ENCODE measurements around the gene PI4K2A.

- TF ChIP-seq EZH2phosphoT487 (IDR thresholded peaks at IDR 0.05; ENCODE audit: insufficient read depth, low read depth) (no peak), EZH2 (IDR thresholded peaks at IDR 0.05; ENCODE audit: insufficient read depth, poor library complexity, severe bottlenecking) (no peak)
These were observed 41.6 kb downstream of the PI4K2A start for GRCh38 chr10:97682042-97682441.
